Gastroesophageal sphincter (tissue), 4 donors: ENCODE data around the gene HDAC4. TPM values are rescaled to one million over a fixed set of nuclear protein-coding genes. Genes with fewer than 3 reads are reported as not detected.
A peak's percentile ranks its signal among the peaks of the same experiment; 100 is the strongest.

Experiments
- ATAC-seq: fragments of 150-250 bp; one replicate; pipeline ENCODE4 v1.9.1; 2016; ENCODE audit warnings: mild to moderate bottlenecking, moderate library complexity
- H3K27ac ChIP-seq, 4 donors: fragments of 200-600 bp; sonication (generic) in 3 of 4; 1 replicate in 3 of 4; 2 replicates in 1 of 4; pipeline ENCODE4 v1.5.1; 2016 to 2019
- H3K27me3 ChIP-seq: fragments of 200-600 bp; sonication (generic); one replicate; pipeline ENCODE4 v1.5.1; 2019
- H3K36me3 ChIP-seq, 2 donors: fragments of 200-600 bp; sonication (generic); one replicate each; pipeline ENCODE4 v1.5.1; 2019; ENCODE audit warnings: control low read depth in 1 of 2
- H3K4me1 ChIP-seq, 3 donors: fragments of 200-600 bp; sonication (generic); 1 replicate in 2 of 3; 2 replicates in 1 of 3; pipeline ENCODE4 v1.5.1; 2016 to 2019; ENCODE audit warnings: control low read depth in 2 of 3
- H3K4me3 ChIP-seq, 2 donors: fragments of 200-600 bp; sonication (generic); one replicate each; pipeline ENCODE4 v1.5.1; 2019; ENCODE audit warnings: mild to moderate bottlenecking in 1 of 2, moderate library complexity in 1 of 2
- H3K9me3 ChIP-seq, 3 donors: fragments of 200-600 bp; sonication (generic); one replicate each; pipeline ENCODE4 v1.5.1; 2017 to 2019; ENCODE audit warnings: control low read depth in 2 of 3
- EP300 ChIP-seq: sonication (generic); formaldehyde crosslinking; IDR thresholded peaks from one replicate; pipeline ENCODE4 v1.6.1; 2017; ENCODE audit warnings: antibody characterized with exemption, mild to moderate bottlenecking
- POLR2A ChIP-seq, 2 donors: fragments of 450-650 bp; IDR thresholded peaks; one replicate each; pipeline ENCODE4 v1.6.1; 2017; ENCODE audit warnings: antibody characterized with exemption in 2 of 2, mild to moderate bottlenecking in 2 of 2, moderate library complexity in 1 of 2
- POLR2AphosphoS5 ChIP-seq: sonication (generic); formaldehyde crosslinking; IDR thresholded peaks from one replicate; pipeline ENCODE4 v1.6.1; 2017; ENCODE audit warnings: antibody characterized with exemption
- WGBS, 2 donors: methylation state at CpG; one replicate each; pipeline ENCODE4 v1.1.5; 2018; ENCODE audit warnings: low coverage in 1 of 2; 5-methylcytosine and 5-hydroxymethylcytosine counted together
- total RNA-seq, 4 donors: library from RNA; depleted of rRNA; stranded (reverse); fragments of >200 nt; gene quantifications; one replicate each; pipeline ENCODE4 v1.1.0, GENCODE V29; 2016
- TF ChIP-seq, protein P1 (sequence below), 4 experiments: fragments of 200-600 bp in 2 of 4; fragments of 450-650 bp in 2 of 4; sonication (generic) in 1 of 4; IDR thresholded peaks; one replicate each; pipeline ENCODE4 v1.5.1; 2017 to 2019; ENCODE audit warnings: antibody characterized with exemption in 4 of 4, mild to moderate bottlenecking in 2 of 4, moderate library complexity in 2 of 4

HDAC4 gene
- total RNA-seq, 4 donors from 2014 or later: 41.3 to 104 (median 85.8) TPM

- TF ChIP-seq POLR2AphosphoS5: no peak
- no peak for TF ChIP-seq EP300
- no peak for TF ChIP-seq POLR2A (IDR thresholded peaks at IDR 0.05)
- TF ChIP-seq, protein P1, sequence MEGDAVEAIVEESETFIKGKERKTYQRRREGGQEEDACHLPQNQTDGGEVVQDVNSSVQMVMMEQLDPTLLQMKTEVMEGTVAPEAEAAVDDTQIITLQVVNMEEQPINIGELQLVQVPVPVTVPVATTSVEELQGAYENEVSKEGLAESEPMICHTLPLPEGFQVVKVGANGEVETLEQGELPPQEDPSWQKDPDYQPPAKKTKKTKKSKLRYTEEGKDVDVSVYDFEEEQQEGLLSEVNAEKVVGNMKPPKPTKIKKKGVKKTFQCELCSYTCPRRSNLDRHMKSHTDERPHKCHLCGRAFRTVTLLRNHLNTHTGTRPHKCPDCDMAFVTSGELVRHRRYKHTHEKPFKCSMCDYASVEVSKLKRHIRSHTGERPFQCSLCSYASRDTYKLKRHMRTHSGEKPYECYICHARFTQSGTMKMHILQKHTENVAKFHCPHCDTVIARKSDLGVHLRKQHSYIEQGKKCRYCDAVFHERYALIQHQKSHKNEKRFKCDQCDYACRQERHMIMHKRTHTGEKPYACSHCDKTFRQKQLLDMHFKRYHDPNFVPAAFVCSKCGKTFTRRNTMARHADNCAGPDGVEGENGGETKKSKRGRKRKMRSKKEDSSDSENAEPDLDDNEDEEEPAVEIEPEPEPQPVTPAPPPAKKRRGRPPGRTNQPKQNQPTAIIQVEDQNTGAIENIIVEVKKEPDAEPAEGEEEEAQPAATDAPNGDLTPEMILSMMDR (IDR thresholded peaks at IDR 0.05): no peak
- peak overlapping the region in 3 of 4 donors; percentile 20 to 43 (median 39) for H3K27ac ChIP-seq
- H3K27me3 ChIP-seq: no peaks in the 10 kb centered on the region
- H3K4me1 ChIP-seq: peaks cover 0 to 42% (median 4%) of the 10 kb centered on the region in 3 donors
- H3K9me3 ChIP-seq: no peaks in the 10 kb centered on the region
- WGBS, 2 donors: 96% methylated on average over 6 of the region's 19 CpGs; no CpG with 5 or more reads in 1 of the 2 donors
- H3K36me3 ChIP-seq: peaks cover 0 to 73% of the 10 kb centered on the region in 2 donors
- H3K4me3 ChIP-seq: no peak overlapping the region
- no peak for ATAC-seq
Measured at GRCh38 chr2:239154971-239155805, 245.6 kb downstream of the HDAC4 start.

GRCh38 chr2:239153806-239154591 is 246.8 kb downstream of the HDAC4 start:
- peaks cover 0 to 42% (median 4%) of the 10 kb centered on the region in 3 donors for H3K4me1 ChIP-seq
- ATAC-seq: no peak

GRCh38 chr2:239152916-239153305 is 247.9 kb downstream of the HDAC4 start:
- TF ChIP-seq POLR2A (IDR thresholded peaks at IDR 0.05) (no peak), POLR2AphosphoS5 (no peak), EP300 (no peak)
- TF ChIP-seq, protein P1 (IDR thresholded peaks at IDR 0.05): no peak
- ATAC-seq: no peak
- H3K27me3 ChIP-seq: no peaks in the 10 kb centered on the region
- H3K36me3 ChIP-seq: peaks cover 0 to 83% of the 10 kb centered on the region in 2 donors
- WGBS, 2 donors: 88 to 100% methylated on average over 1 to 7 of the region's 7 CpGs
- peaks cover 0 to 33% (median 4%) of the 10 kb centered on the region in 3 donors for H3K4me1 ChIP-seq
- H3K9me3 ChIP-seq: no peaks in the 10 kb centered on the region
- H3K27ac ChIP-seq: peak overlapping the region in 2 of 4 donors; percentile 77 to 80
- no peak overlapping the region for H3K4me3 ChIP-seq

More at GRCh38 chr2:239153806-239154591, 246.8 kb downstream of the HDAC4 start:
- Histone ChIP-seq H3K9me3 (no peaks in the 10 kb centered on the region), H3K27me3 (no peaks in the 10 kb centered on the region), H3K27ac (peak overlapping the region in 3 of 4 donors; percentile 12 to 34 (median 31)), H3K4me3 (no peak overlapping the region), H3K36me3 (peaks cover 0 to 72% of the 10 kb centered on the region in 2 donors)
- WGBS, 2 donors: 73 to 76% methylated on average over 5 of the region's 17 CpGs
- TF ChIP-seq EP300 (no peak), POLR2AphosphoS5 (no peak), POLR2A (IDR thresholded peaks at IDR 0.05) (no peak)
- TF ChIP-seq, protein P1 (IDR thresholded peaks at IDR 0.05): no peak

DNA sequence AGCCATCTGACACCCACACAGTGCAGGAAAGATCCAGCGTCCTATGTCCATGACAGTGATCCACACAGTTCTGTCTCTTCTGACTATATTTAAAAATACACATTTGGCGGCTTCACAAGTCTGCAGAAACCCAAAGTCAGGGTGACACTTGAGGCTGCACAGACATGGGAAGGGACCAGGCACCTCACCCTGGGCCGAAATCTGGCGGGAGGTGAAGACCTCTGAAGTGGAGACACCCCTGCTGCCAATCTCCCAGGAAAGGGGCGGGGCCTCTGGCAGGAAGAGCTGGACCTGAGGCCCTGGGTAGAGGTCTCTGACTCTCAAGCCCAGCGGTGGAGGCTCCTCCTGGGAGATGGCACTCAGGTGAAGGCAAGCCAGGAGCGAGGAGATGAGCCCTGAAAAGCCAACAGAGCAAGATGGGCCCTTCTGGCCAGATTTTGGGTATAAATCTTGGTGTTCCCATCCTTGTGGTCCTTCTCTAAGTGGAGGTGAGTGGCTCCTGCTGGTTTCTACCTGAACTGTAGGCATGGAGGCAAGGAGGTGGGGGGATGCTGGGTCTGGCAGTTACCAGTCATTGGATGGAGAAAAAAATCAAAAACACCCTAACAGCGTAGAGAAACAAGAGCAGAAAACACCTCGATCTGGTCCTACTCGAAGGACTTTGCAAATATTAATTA is 248.4 kb downstream of the HDAC4 start:
- Histone ChIP-seq H3K36me3 (peaks cover 0 to 88% of the 10 kb centered on the region in 2 donors), H3K4me1 (peaks cover 0 to 28% (median 4%) of the 10 kb centered on the region in 3 donors), H3K27me3 (no peaks in the 10 kb centered on the region), H3K9me3 (no peaks in the 10 kb centered on the region), H3K4me3 (no peak overlapping the region), H3K27ac (peak overlapping the region in 3 of 4 donors; percentile 77 to 80 (median 79))
- TF ChIP-seq POLR2A (IDR thresholded peaks at IDR 0.05) (no peak), EP300 (no peak), POLR2AphosphoS5 (no peak)
- TF ChIP-seq, protein P1 (IDR thresholded peaks at IDR 0.05): no peak
- 80 to 85% methylated on average over 4 to 7 of the region's 10 CpGs for WGBS, 2 donors
- no peak for ATAC-seq
